ENCODE data around the gene GNS. TPM values are rescaled to one million over a fixed set of nuclear protein-coding genes. Genes with fewer than 3 reads are reported as not detected.

Gene GNS
- total and polyA plus RNA-seq, 2 of the 4 experiments (the other 2 are of a cell fraction): 60.4 to 80.7 TPM

GRCh38 chr12:64790166-64790565, 31.0 kb upstream of the GNS start:
- in situ Hi-C loops (cut with MboI; ENCODE audit: low sequenced_read_pairs): no loop called here
- no TSS peak for BruUV-seq (replicated peaks)
- Histone ChIP-seq H2BK120ac (ENCODE audit: low read depth, low read length) (no peak overlapping the region), H4K91ac (ENCODE audit: insufficient read depth, low read depth, low read length) (no peak overlapping the region), H3K9ac (ENCODE audit: low read depth, low read length) (no peak overlapping the region), H3K23ac (ENCODE audit: low read depth, low read length) (no peak overlapping the region), H3K56ac (ENCODE audit: extremely low read depth, insufficient read depth, low read length) (no peak overlapping the region), H3K14ac (replicated peaks; ENCODE audit: low read depth, low read length) (no peak overlapping the region), H3K79me1 (ENCODE audit: low read depth in 1 of 2, low read length in 2 of 2) (no peaks in the 10 kb centered on the region), H3K27ac (ENCODE audit: insufficient read depth, low read length) (no peak overlapping the region), H4K5ac (ENCODE audit: low read depth, low read length) (no peak overlapping the region), H3K36me3 (ENCODE audit: control insufficient read depth, insufficient read depth, low read length) (no peaks in the 10 kb centered on the region), H2BK20ac (ENCODE audit: low read depth, low read length) (no peak overlapping the region), H3K9me3 (ENCODE audit: control insufficient read depth, insufficient read depth, low read length) (no peaks in the 10 kb centered on the region), H2AFZ (replicated peaks; ENCODE audit: low read length, poor library complexity) (no peak overlapping the region), H3K9me1 (ENCODE audit: insufficient read depth, low read length) (no peaks in the 10 kb centered on the region), H3K4me2 (ENCODE audit: low read depth, low read length) (no peak overlapping the region), H2AK9ac (replicated peaks; ENCODE audit: low read depth, low read length, poor library complexity) (no peak overlapping the region), H3K27me3 (ENCODE audit: control insufficient read depth, insufficient read depth, low read length) (peaks cover 12% of the 10 kb centered on the region), H4K8ac (ENCODE audit: low read depth in 2 of 2, low read length in 2 of 2) (no peak overlapping the region), H3K4me3 (ENCODE audit: insufficient read depth, low read depth, low read length) (no peak overlapping the region), H3K4ac (ENCODE audit: low read depth, low read length) (no peak overlapping the region), H2BK15ac (ENCODE audit: low read depth, low read length) (no peak overlapping the region), H2BK5ac (ENCODE audit: low read depth, low read length, poor library complexity, severe bottlenecking) (no peak overlapping the region), H3K4me1 (ENCODE audit: control insufficient read depth, insufficient read depth, low read length) (no peaks in the 10 kb centered on the region), H2AK5ac (ENCODE audit: low read depth, low read length) (no peak overlapping the region), H3K18ac (ENCODE audit: low read depth, low read length) (no peak overlapping the region), H4K20me1 (ENCODE audit: insufficient read depth, low read length) (no peaks in the 10 kb centered on the region)
- no CpG with 5 or more reads among the region's 1 CpG for WGBS, 2 experiments (ENCODE audit: extremely low coverage in 2 of 2, insufficient read length in 1 of 2)
- ChIA-PET POLR2A (ENCODE audit: unreplicated experiment) (no interaction called here), CTCF (no interaction called here)
- no peak for ATAC-seq (ENCODE audit: low read depth)
- dilution Hi-C loops (cut with HindIII; ENCODE audit: low sequenced_read_pairs, unreplicated experiment): no loop called here
- TF ChIP-seq POLR2A (IDR thresholded peaks at IDR 0.05; ENCODE audit: low read depth, low read length) (no peak), RCOR1 (IDR thresholded peaks at IDR 0.05; ENCODE audit: insufficient replicate concordance, low read length) (no peak), CTCF (conservative IDR thresholded peaks at IDR 0.05; ENCODE audit: low read depth, low read length) (no peak), USF2 (IDR thresholded peaks at IDR 0.05; ENCODE audit: low read depth, low read length) (no peak), NFE2L2 (IDR thresholded peaks at IDR 0.05; ENCODE audit: low read depth, low read length) (no peak)
- no peak for DNase-seq
- intact Hi-C loops (cut with micrococcal nuclease): no loop called here

Data from IMR-90 (cell line).